Neural cell (in vitro differentiated cells): Measurements from ENCODE around the gene ERP27. TPM values are rescaled to one million over a fixed set of nuclear protein-coding genes. Genes with fewer than 3 reads are reported as not detected.
A peak's percentile ranks its signal among the peaks of the same experiment; 100 is the strongest.

Source experiments
- H2AFZ ChIP-seq: fragments of 200-600, 300-800 bp; sonication (generic), shearing (Covaris generic); 2 replicates; pipeline ENCODE4 v1.6.0; 2014; ENCODE audit warnings: low read depth, mild to moderate bottlenecking, antibody characterized with exemption, low read length, moderate library complexity
- H3F3A ChIP-seq: fragments of 200-600 bp; shearing (Covaris generic); 2 replicates; pipeline ENCODE4 v1.6.1; 2016; ENCODE audit warnings: mild to moderate bottlenecking, moderate library complexity, mixed read lengths, antibody characterized with exemption, low read length; ENCODE audit not compliant: insufficient read depth, poor library complexity, severe bottlenecking
- H3K27ac ChIP-seq: fragments of 200-600, 300-800 bp; sonication (generic), shearing (Covaris generic); 2 replicates; pipeline ENCODE4 v1.5.1; 2014; ENCODE audit warnings: mild to moderate bottlenecking, low read length, moderate library complexity
- H3K27me3 ChIP-seq: fragments of 300-800, 200-600 bp; sonication (generic), shearing (Covaris generic); 2 replicates; pipeline ENCODE4 v1.6.0; 2014; ENCODE audit warnings: mild to moderate bottlenecking, low read depth, low read length, moderate library complexity; ENCODE audit not compliant: insufficient read depth
- H3K36me3 ChIP-seq: fragments of 300-800, 200-600 bp; sonication (generic), shearing (Covaris generic); 2 replicates; pipeline ENCODE4 v1.5.1; 2014; ENCODE audit warnings: mild to moderate bottlenecking, antibody characterized with exemption, low read length, moderate library complexity; ENCODE audit not compliant: insufficient read depth
- H3K4me2 ChIP-seq: fragments of 300-800, 200-600 bp; sonication (generic), shearing (Covaris generic); 2 replicates; pipeline ENCODE4 v1.6.0; 2014; ENCODE audit warnings: mild to moderate bottlenecking, low read length
- H3K4me3 ChIP-seq: fragments of 300-800, 200-600 bp; sonication (generic), shearing (Covaris generic); 2 replicates; pipeline ENCODE4 v1.5.1; 2014; ENCODE audit warnings: mild to moderate bottlenecking, low read length, moderate library complexity
- H3K79me2 ChIP-seq: fragments of 200-600 bp; shearing (Covaris generic); replicated peaks from 2 replicates; pipeline ENCODE4 v1.6.0; 2014; ENCODE audit warnings: mild to moderate bottlenecking, low read length, moderate library complexity; ENCODE audit not compliant: insufficient read depth
- H3K9ac ChIP-seq: fragments of 300-800, 200-600 bp; sonication (generic), shearing (Covaris generic); 2 replicates; pipeline ENCODE4 v1.6.1; 2016; ENCODE audit warnings: mild to moderate bottlenecking, low read length, mixed read lengths
- H3K9me2 ChIP-seq: fragments of 200-600 bp; shearing (Covaris generic); 2 replicates; pipeline ENCODE4 v1.6.1; 2016; ENCODE audit warnings: mild to moderate bottlenecking, low read length, mixed read lengths; ENCODE audit not compliant: insufficient read depth
- H3K9me3 ChIP-seq: fragments of 200-600, 300-800 bp; sonication (generic), shearing (Covaris generic); 2 replicates; pipeline ENCODE4 v1.6.1; 2016; ENCODE audit warnings: mild to moderate bottlenecking, mixed run types, low read length, moderate library complexity, mixed read lengths
- H4K20me1 ChIP-seq: fragments of 200-600 bp; shearing (Covaris generic); 2 replicates; pipeline ENCODE4 v1.6.1; 2016; ENCODE audit warnings: mild to moderate bottlenecking, mixed run types; ENCODE audit not compliant: insufficient read depth
- CTCF ChIP-seq: fragments of 450-650 bp; IDR thresholded peaks from 2 replicates; pipeline ENCODE4 v1.5.1; 2014; ENCODE audit warnings: antibody characterized with exemption, mild to moderate bottlenecking, moderate library complexity; ENCODE audit not compliant: poor library complexity, severe bottlenecking
- EP300 ChIP-seq: fragments of 450-650 bp; conservative IDR thresholded peaks from 2 replicates; pipeline ENCODE4 v1.6.1; 2014; ENCODE audit warnings: antibody characterized with exemption, mild to moderate bottlenecking, moderate library complexity; ENCODE audit not compliant: poor library complexity, severe bottlenecking
- EZH2 ChIP-seq: fragments of 200-600, 300-800 bp; shearing (Covaris generic), sonication (generic); IDR thresholded peaks from 2 replicates; pipeline ENCODE4 v1.6.1; 2014; ENCODE audit warnings: antibody characterized with exemption, low read length, borderline replicate concordance, mild to moderate bottlenecking; ENCODE audit not compliant: insufficient read depth, poor library complexity, severe bottlenecking
- MXI1 ChIP-seq: fragments of 450-650 bp; conservative IDR thresholded peaks from 2 replicates; pipeline ENCODE4 v1.6.1; 2014; ENCODE audit warnings: antibody characterized with exemption, mild to moderate bottlenecking; ENCODE audit not compliant: poor library complexity, severe bottlenecking
- POLR2AphosphoS5 ChIP-seq: IDR thresholded peaks from 2 replicates; pipeline ENCODE4 v1.6.1; 2012
- RAD21 ChIP-seq: fragments of 450-650 bp; conservative IDR thresholded peaks from 2 replicates; pipeline ENCODE4 v1.6.1; 2014; ENCODE audit warnings: antibody characterized with exemption, mild to moderate bottlenecking, moderate library complexity
- REST ChIP-seq: IDR thresholded peaks from 2 replicates; pipeline ENCODE4 v1.6.1; 2012; ENCODE audit warnings: borderline replicate concordance
- SMC3 ChIP-seq: fragments of 450-650 bp; conservative IDR thresholded peaks from 2 replicates; pipeline ENCODE4 v1.6.1; 2014; ENCODE audit warnings: antibody characterized with exemption, mild to moderate bottlenecking, moderate library complexity; ENCODE audit not compliant: poor library complexity
- TAF1 ChIP-seq: IDR thresholded peaks from 2 replicates; pipeline ENCODE4 v1.6.1; 2012; ENCODE audit warnings: low read depth
- polyA plus RNA-seq: library from polyadenylated mRNA; depleted of rRNA; stranded (reverse); fragments of >200 nt; gene quantifications from 2 replicates; pipeline ENCODE4 v1.2.3, GENCODE V29; 2014

The ERP27 gene
- polyA plus RNA-seq, 1 donor from 2014 or later: not detected

- no peak overlapping the region for H2AFZ ChIP-seq
- H3K4me2 ChIP-seq: no peak overlapping the region
- peak overlapping the region; percentile 66 for H3K27ac ChIP-seq
- H3K27me3 ChIP-seq: no peaks in the 10 kb centered on the region
- no peak overlapping the region for H3K4me3 ChIP-seq
- H3F3A ChIP-seq: no peaks in the 10 kb centered on the region
- H3K9me2 ChIP-seq: no peaks in the 10 kb centered on the region
- H3K79me2 ChIP-seq: no peaks in the 10 kb centered on the region
- no peaks in the 10 kb centered on the region for H3K36me3 ChIP-seq
- H3K9me3 ChIP-seq: no peaks in the 10 kb centered on the region
- H4K20me1 ChIP-seq: no peaks in the 10 kb centered on the region
- H3K9ac ChIP-seq: no peak overlapping the region
- TF ChIP-seq MXI1: no peak
- no peak for TF ChIP-seq RAD21
- no peak for TF ChIP-seq SMC3
- TF ChIP-seq TAF1: no peak
- no peak for TF ChIP-seq REST
- TF ChIP-seq EP300: no peak
- TF ChIP-seq POLR2AphosphoS5: no peak
- no peak for TF ChIP-seq CTCF
- TF ChIP-seq EZH2: no peak
Observed at GRCh38 chr12:14950982-14951746, 12.8 kb upstream of the ERP27 start.

GRCh38 chr12:14950421-14950820 is 12.1 kb upstream of the ERP27 start:
- Histone ChIP-seq H4K20me1 (no peaks in the 10 kb centered on the region), H3K36me3 (no peaks in the 10 kb centered on the region), H3F3A (no peaks in the 10 kb centered on the region), H3K9me2 (no peaks in the 10 kb centered on the region), H3K27me3 (no peaks in the 10 kb centered on the region), H3K27ac (peak overlapping the region; percentile 66), H3K9me3 (no peaks in the 10 kb centered on the region), H3K4me2 (no peak overlapping the region), H2AFZ (no peak overlapping the region), H3K79me2 (no peaks in the 10 kb centered on the region), H3K4me3 (peak overlapping the region; percentile 22), H3K9ac (peak overlapping the region; percentile 9)
- TF ChIP-seq POLR2AphosphoS5 (peak; percentile 10), EP300 (peak; percentile 61), SMC3 (no peak), REST (no peak)
